ENCODE results near the gene EMILIN1. TPM values are rescaled to one million over a fixed set of nuclear protein-coding genes. Genes with fewer than 3 reads are reported as not detected.

The EMILIN1 gene
- polyA plus RNA-seq, 1 of the 3 experiments (the other 2 are of a cell fraction), result 286 TPM

DNA sequence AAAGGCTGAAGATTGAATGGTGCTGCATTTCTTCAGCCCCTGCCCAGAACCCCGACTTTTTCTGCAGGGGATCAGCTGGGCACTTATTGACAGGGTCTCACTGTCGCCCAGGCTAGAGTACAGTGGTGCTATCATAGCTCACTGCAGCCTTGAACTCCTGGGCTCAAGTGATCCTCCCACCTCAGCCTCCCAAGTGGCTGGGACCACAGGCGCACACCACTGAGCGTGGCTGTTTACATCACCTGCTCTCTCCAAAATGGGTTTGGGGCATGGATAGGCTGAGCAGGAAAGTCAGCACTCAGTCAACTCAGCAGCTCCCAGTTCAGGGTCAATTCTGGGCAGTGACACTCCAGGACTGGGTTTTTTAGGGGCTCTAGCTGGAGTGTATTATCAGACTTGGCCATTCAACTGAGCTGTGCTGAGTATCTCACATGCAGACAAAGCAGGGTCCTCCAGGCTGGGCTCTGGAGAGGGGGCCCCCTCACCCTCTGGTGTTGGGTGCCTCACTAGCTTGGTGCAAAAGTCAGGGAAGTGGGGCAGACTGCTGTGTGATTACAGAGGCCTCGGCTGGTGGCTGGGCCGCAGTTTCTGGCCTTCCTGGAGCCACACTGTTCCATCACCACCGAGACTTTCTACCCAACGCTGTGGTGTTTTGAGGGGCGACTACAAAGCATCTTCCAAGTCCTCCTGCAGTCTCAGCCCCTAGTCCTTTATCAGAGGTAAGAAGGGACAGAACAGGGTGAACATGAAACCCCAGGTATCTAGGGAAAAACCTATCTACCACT, 49.7 kb downstream of the EMILIN1 start (continued):
- TF ChIP-seq, protein P1, sequence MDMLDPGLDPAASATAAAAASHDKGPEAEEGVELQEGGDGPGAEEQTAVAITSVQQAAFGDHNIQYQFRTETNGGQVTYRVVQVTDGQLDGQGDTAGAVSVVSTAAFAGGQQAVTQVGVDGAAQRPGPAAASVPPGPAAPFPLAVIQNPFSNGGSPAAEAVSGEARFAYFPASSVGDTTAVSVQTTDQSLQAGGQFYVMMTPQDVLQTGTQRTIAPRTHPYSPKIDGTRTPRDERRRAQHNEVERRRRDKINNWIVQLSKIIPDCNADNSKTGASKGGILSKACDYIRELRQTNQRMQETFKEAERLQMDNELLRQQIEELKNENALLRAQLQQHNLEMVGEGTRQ (IDR thresholded peaks at IDR 0.05; ENCODE audit: borderline replicate concordance, low read depth, low read length), result no peak
- TF ChIP-seq, protein P2, sequence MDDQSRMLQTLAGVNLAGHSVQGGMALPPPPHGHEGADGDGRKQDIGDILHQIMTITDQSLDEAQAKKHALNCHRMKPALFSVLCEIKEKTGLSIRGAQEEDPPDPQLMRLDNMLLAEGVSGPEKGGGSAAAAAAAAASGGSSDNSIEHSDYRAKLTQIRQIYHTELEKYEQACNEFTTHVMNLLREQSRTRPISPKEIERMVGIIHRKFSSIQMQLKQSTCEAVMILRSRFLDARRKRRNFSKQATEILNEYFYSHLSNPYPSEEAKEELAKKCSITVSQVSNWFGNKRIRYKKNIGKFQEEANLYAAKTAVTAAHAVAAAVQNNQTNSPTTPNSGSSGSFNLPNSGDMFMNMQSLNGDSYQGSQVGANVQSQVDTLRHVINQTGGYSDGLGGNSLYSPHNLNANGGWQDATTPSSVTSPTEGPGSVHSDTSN (IDR thresholded peaks at IDR 0.05), result no peak
- TF ChIP-seq RFX5 (IDR thresholded peaks at IDR 0.05; ENCODE audit: low read length) (no peak), TEAD4 (IDR thresholded peaks at IDR 0.05; ENCODE audit: borderline replicate concordance, insufficient read depth) (no peak)

DNA sequence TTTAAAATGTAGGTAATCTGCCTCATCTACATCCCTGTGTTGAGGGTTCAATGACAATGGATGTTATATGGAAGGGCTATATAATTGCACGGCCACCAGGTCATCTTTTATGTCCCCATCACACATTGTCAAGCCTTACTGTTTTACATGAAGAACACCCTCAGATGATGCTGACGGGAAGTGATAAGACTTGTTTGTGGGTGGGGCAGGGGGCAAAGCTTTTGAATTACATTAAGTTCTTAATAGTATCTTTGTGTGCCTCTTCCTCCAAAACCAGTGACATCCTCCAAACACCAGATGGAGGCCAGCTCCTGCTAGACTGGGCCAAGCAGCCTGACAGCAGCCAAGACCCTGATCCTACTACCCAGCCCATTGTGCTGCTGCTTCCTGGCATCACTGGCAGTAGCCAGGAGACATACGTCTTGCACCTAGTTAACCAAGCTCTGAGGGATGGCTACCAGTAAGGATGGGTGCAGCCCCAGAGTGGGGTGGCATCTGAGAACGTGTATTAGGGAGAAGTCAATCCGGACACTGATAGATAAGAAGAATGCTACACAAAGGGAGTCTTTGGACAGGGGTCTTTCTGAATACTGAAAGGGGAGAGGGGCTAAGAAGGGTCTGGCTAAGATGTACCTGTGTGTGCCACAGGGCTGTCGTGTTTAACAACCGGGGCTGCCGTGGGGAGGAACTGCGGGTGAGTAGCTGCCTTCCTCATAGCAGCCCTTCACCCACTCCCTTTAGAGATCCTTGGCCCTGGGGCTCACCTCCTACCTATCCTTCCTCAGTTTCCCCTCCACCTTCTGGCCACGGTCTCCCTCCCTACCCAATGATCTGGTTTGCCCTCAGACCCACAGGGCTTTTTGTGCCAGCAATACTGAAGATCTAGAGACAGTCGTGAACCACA, 50.5 kb downstream of the EMILIN1 start:
- Histone ChIP-seq H4K20me1 (ENCODE audit: insufficient read depth) (peaks cover 9% of the 10 kb centered on the region; the same call in 1 of the 2 replicates), H3K9ac (no peak overlapping the region), H3F3A (replicated peaks; ENCODE audit: insufficient read depth) (no peaks in the 10 kb centered on the region), H3K9me3 (no peaks in the 10 kb centered on the region), H3K36me3 (replicated peaks in 1 of 2; ENCODE audit: control insufficient read depth in 1 of 2, insufficient read depth in 2 of 2, low read length in 1 of 2) (peaks cover 9 to 32% of the 10 kb centered on the region in 2 experiments), H3K4me1 (ENCODE audit: control insufficient read depth in 1 of 2, insufficient read depth in 2 of 2, low read depth in 1 of 2, low read length in 1 of 2) (peaks cover 7 to 18% of the 10 kb centered on the region in 2 experiments; a peak in 3 of 4 replicates), H2AFZ (ENCODE audit: low read depth) (no peak overlapping the region), H3K27me3 (ENCODE audit: insufficient read depth) (no peaks in the 10 kb centered on the region), H3K9me2 (no peaks in the 10 kb centered on the region), H3K79me2 (ENCODE audit: insufficient read depth) (peaks cover 17% of the 10 kb centered on the region), H3K4me2 (no peak overlapping the region), H3K4me3 (ENCODE audit: low read depth in 2 of 2, low read length in 1 of 2) (no peak overlapping the region), H3K27ac (ENCODE audit: low read depth in 2 of 2, low read length in 1 of 2) (no peak overlapping the region)
- 91% methylated on average over 11 of the region's 11 CpGs for WGBS (ENCODE audit: low lambda C conversion rate)
- POLR2A ChIA-PET, result no interaction called here
- DNase-seq, result no peak
- CTCF ChIA-PET, result interaction anchor here (1.0 to 1.4 kb wide), 4 partner anchors 31 to 175 kb away, joined by 3 to 6 read pairs (median 4); no protein-coding TSS in a partner anchor
- TF ChIP-seq YY1 (IDR thresholded peaks at IDR 0.05; ENCODE audit: low read depth), result no peak
- TF ChIP-seq RFX5 (IDR thresholded peaks at IDR 0.05; ENCODE audit: low read length), result no peak
- TF ChIP-seq NRF1 (IDR thresholded peaks at IDR 0.05; ENCODE audit: low read depth, low read length), result no peak
- no peak for TF ChIP-seq GABPA (IDR thresholded peaks at IDR 0.05; ENCODE audit: low read depth)
- no peak for TF ChIP-seq RCOR1 (IDR thresholded peaks at IDR 0.05; ENCODE audit: low read length)
- no peak for TF ChIP-seq SMC3 (IDR thresholded peaks at IDR 0.05; ENCODE audit: low read depth, low read length)
- TF ChIP-seq, protein P1 (IDR thresholded peaks at IDR 0.05; ENCODE audit: borderline replicate concordance, low read depth, low read length), result no peak
- TF ChIP-seq, protein P3, sequence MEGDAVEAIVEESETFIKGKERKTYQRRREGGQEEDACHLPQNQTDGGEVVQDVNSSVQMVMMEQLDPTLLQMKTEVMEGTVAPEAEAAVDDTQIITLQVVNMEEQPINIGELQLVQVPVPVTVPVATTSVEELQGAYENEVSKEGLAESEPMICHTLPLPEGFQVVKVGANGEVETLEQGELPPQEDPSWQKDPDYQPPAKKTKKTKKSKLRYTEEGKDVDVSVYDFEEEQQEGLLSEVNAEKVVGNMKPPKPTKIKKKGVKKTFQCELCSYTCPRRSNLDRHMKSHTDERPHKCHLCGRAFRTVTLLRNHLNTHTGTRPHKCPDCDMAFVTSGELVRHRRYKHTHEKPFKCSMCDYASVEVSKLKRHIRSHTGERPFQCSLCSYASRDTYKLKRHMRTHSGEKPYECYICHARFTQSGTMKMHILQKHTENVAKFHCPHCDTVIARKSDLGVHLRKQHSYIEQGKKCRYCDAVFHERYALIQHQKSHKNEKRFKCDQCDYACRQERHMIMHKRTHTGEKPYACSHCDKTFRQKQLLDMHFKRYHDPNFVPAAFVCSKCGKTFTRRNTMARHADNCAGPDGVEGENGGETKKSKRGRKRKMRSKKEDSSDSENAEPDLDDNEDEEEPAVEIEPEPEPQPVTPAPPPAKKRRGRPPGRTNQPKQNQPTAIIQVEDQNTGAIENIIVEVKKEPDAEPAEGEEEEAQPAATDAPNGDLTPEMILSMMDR (IDR thresholded peaks at IDR 0.05), result no peak
- no peak for TF ChIP-seq CHD2 (IDR thresholded peaks at IDR 0.05; ENCODE audit: low read length, partially characterized antibody)
- no peak for TF ChIP-seq GATA2 (CRISPR knock-in tag; IDR thresholded peaks at IDR 0.05)
- TF ChIP-seq, protein P2 (IDR thresholded peaks at IDR 0.05), result no peak
- no peak for TF ChIP-seq TCF12 (IDR thresholded peaks at IDR 0.05)
- TF ChIP-seq, protein P4, sequence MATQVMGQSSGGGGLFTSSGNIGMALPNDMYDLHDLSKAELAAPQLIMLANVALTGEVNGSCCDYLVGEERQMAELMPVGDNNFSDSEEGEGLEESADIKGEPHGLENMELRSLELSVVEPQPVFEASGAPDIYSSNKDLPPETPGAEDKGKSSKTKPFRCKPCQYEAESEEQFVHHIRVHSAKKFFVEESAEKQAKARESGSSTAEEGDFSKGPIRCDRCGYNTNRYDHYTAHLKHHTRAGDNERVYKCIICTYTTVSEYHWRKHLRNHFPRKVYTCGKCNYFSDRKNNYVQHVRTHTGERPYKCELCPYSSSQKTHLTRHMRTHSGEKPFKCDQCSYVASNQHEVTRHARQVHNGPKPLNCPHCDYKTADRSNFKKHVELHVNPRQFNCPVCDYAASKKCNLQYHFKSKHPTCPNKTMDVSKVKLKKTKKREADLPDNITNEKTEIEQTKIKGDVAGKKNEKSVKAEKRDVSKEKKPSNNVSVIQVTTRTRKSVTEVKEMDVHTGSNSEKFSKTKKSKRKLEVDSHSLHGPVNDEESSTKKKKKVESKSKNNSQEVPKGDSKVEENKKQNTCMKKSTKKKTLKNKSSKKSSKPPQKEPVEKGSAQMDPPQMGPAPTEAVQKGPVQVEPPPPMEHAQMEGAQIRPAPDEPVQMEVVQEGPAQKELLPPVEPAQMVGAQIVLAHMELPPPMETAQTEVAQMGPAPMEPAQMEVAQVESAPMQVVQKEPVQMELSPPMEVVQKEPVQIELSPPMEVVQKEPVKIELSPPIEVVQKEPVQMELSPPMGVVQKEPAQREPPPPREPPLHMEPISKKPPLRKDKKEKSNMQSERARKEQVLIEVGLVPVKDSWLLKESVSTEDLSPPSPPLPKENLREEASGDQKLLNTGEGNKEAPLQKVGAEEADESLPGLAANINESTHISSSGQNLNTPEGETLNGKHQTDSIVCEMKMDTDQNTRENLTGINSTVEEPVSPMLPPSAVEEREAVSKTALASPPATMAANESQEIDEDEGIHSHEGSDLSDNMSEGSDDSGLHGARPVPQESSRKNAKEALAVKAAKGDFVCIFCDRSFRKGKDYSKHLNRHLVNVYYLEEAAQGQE (IDR thresholded peaks at IDR 0.05; ENCODE audit: low read depth, low read length), result no peak

Measured in SK-N-SH (cell line).